GM12875 (cell line): Measurements from ENCODE around the gene NPHP3.

Source experiments
- H3K4me3 ChIP-seq: one replicate; pipeline ENCODE4 v1.5.1; 2011; ENCODE audit warnings: low read depth, low read length, control low read depth
- CTCF ChIP-seq: IDR thresholded peaks from 2 replicates; pipeline ENCODE4 v1.5.1; 2011; ENCODE audit warnings: low read depth, mild to moderate bottlenecking, control low read depth, inconsistent platforms, low read length, moderate library complexity, borderline replicate concordance; ENCODE audit not compliant: insufficient read depth

Gene NPHP3

GRCh38 chr3:132690040-132690439 lies 32.2 kb downstream of the NPHP3 start:
- TF ChIP-seq CTCF = no peak
- no peak overlapping the region for H3K4me3 ChIP-seq

GRCh38 chr3:132682201-132682600 lies 40.0 kb downstream of the NPHP3 start:
- TF ChIP-seq CTCF = no peak

GRCh38 chr3:132681421-132681820 lies 40.8 kb downstream of the NPHP3 start:
- H3K4me3 ChIP-seq = no peak overlapping the region
- TF ChIP-seq CTCF = no peak

More at GRCh38 chr3:132682201-132682600, 40.0 kb downstream of the NPHP3 start:
- no peak overlapping the region for H3K4me3 ChIP-seq

GRCh38 chr3:132679911-132680310 lies 42.3 kb downstream of the NPHP3 start:
- no peak for TF ChIP-seq CTCF
- no peak overlapping the region for H3K4me3 ChIP-seq

- no peak overlapping the region for H3K4me3 ChIP-seq
- no peak for TF ChIP-seq CTCF
Measured at GRCh38 chr3:132675408-132675807, 46.8 kb downstream of the NPHP3 start.

- TF ChIP-seq CTCF = no peak
- H3K4me3 ChIP-seq = no peak overlapping the region
Measured at GRCh38 chr3:132669256-132669777, 52.9 kb downstream of the NPHP3 start.

- TF ChIP-seq CTCF = no peak
- no peak overlapping the region for H3K4me3 ChIP-seq
Measured at GRCh38 chr3:132665230-132665745, 56.9 kb downstream of the NPHP3 start.
